H1 (cell line): Measurements from ENCODE around the gene TRIB2. TPM values are rescaled to one million over a fixed set of nuclear protein-coding genes. Genes with fewer than 3 reads are reported as not detected.

Experiments used
- CTCF ChIA-PET: fragments of 300-600 bp; sonication (Branson Sonifier 250); formaldehyde crosslinking; loops from one replicate; lab custom pipeline; 2021; ENCODE audit not compliant: partially characterized antibody; lab: Charles Lee
- POLR2A ChIA-PET: fragments of 300-600 bp; sonication (Branson Sonifier 250); formaldehyde crosslinking; loops from one replicate; lab custom pipeline; 2021; ENCODE audit warnings: inconsistent platforms; ENCODE audit not compliant: partially characterized antibody; lab: Charles Lee
- DNase-seq, 2 experiments: peaks; one replicate each; pipeline versions ENCODE4 v3.0.0 to v3.0.0-alpha.2; 2010 to 2022; ENCODE audit warnings: low spot score in 2 of 2, low read depth in 1 of 2, mixed read lengths in 1 of 2
- FAIRE-seq: peaks from 2 replicates; lab custom pipeline; 2011; peaks lifted over from hg19 to GRCh38; lab: Jason Lieb, UNC
- H2AFZ ChIP-seq: 2 replicates; pipeline ENCODE4 v1.8.1; 2012; ENCODE audit warnings: low read length, inconsistent platforms
- H2AK5ac ChIP-seq: 2 replicates; pipeline ENCODE4 v1.6.1; 2013; ENCODE audit warnings: low read depth, low read length
- H2BK120ac ChIP-seq: replicated peaks from 2 replicates; pipeline ENCODE3; 2013; ENCODE audit warnings: low read depth, low read length, inconsistent platforms
- H2BK12ac ChIP-seq: 2 replicates; pipeline ENCODE4 v1.6.1; 2013; ENCODE audit warnings: low read depth, low read length
- H2BK15ac ChIP-seq: 2 replicates; pipeline ENCODE4 v1.6.1; 2013; ENCODE audit warnings: low read length
- H2BK20ac ChIP-seq: 2 replicates; pipeline ENCODE4 v1.6.1; 2013; ENCODE audit warnings: low read length
- H2BK5ac ChIP-seq: 2 replicates; pipeline ENCODE4 v1.6.1; 2013; ENCODE audit warnings: low read depth, low read length
- H3K14ac ChIP-seq: 2 replicates; pipeline ENCODE4 v1.6.1; 2013; ENCODE audit warnings: inconsistent platforms; ENCODE audit not compliant: insufficient read length
- H3K18ac ChIP-seq: 2 replicates; pipeline ENCODE4 v1.6.1; 2013; ENCODE audit warnings: low read length; ENCODE audit errors: extremely low read depth
- H3K23ac ChIP-seq: 2 replicates; pipeline ENCODE4 v1.6.1; 2013; ENCODE audit warnings: inconsistent platforms; ENCODE audit not compliant: insufficient read length
- H3K23me2 ChIP-seq: 2 replicates; pipeline ENCODE4 v1.6.1; 2013; ENCODE audit warnings: low read depth, low read length
- H3K27ac ChIP-seq: 2 replicates; pipeline ENCODE4 v1.6.1; 2011; ENCODE audit warnings: low read depth, low read length, inconsistent platforms
- H3K27me3 ChIP-seq, 4 experiments: replicated peaks in 1 of 4; 1 replicate in 1 of 4; 2 replicates in 3 of 4; pipeline versions ENCODE4 v1.6.1 to v1.8.1; 2011 to 2013; ENCODE audit warnings: low read length in 3 of 4, mild to moderate bottlenecking in 3 of 4, inconsistent platforms in 2 of 4, mixed read lengths in 2 of 4, moderate library complexity in 1 of 4; ENCODE audit not compliant: control insufficient read depth in 3 of 4, insufficient read depth in 3 of 4; ENCODE audit errors: extremely low read depth in 1 of 4
- H3K36me3 ChIP-seq, 4 experiments: 2 replicates each; pipeline versions ENCODE4 v1.6.1 to v1.8.1; 2011 to 2013; ENCODE audit warnings: mild to moderate bottlenecking in 4 of 4, low read length in 3 of 4, moderate library complexity in 2 of 4, control low read depth in 1 of 4, inconsistent platforms in 1 of 4; ENCODE audit not compliant: insufficient read depth in 4 of 4, control insufficient read depth in 2 of 4
- H3K4ac ChIP-seq: replicated peaks from 2 replicates; pipeline ENCODE3; 2013; ENCODE audit warnings: low read length, low read depth, mixed read lengths, inconsistent platforms; ENCODE audit not compliant: insufficient read length
- H3K4me1 ChIP-seq, 4 experiments: replicated peaks in 1 of 4; 1 replicate in 1 of 4; 2 replicates in 3 of 4; pipeline versions ENCODE4 v1.6.1 to v1.8.1; 2011 to 2013; ENCODE audit warnings: low read length in 3 of 4, inconsistent platforms in 2 of 4, mixed read lengths in 1 of 4; ENCODE audit not compliant: insufficient read depth in 4 of 4, control insufficient read depth in 3 of 4
- H3K4me2 ChIP-seq, 2 experiments: 2 replicates each; pipeline versions ENCODE4 v1.6.1 to v1.8.1; 2011 to 2013; ENCODE audit warnings: low read depth in 2 of 2, low read length in 2 of 2, control low read depth in 1 of 2, inconsistent platforms in 1 of 2, mild to moderate bottlenecking in 1 of 2; ENCODE audit not compliant: insufficient read depth in 1 of 2
- H3K4me3 ChIP-seq, 4 experiments: fragments of 200-600, 300-600 bp in 1 of 4; sonication (generic), shearing (Covaris generic), sonication (Bioruptor Twin) in 1 of 4; 2 replicates each; pipeline versions ENCODE4 v1.5.1 to v1.8.1; 2011 to 2016; ENCODE audit warnings: low read length in 4 of 4, low read depth in 3 of 4, control low read depth in 2 of 4, inconsistent platforms in 2 of 4, mild to moderate bottlenecking in 2 of 4, mixed read lengths in 1 of 4, moderate library complexity in 1 of 4; ENCODE audit not compliant: insufficient read depth in 2 of 4; ENCODE audit errors: extremely low read depth in 1 of 4
- H3K56ac ChIP-seq: replicated peaks from 2 replicates; pipeline ENCODE3; 2013; ENCODE audit warnings: low read depth, mild to moderate bottlenecking, mixed read lengths, low read length, inconsistent platforms; ENCODE audit not compliant: insufficient read length
- H3K79me1 ChIP-seq: 2 replicates; pipeline ENCODE4 v1.6.1; 2013; ENCODE audit warnings: low read depth, low read length, control low read depth
- H3K79me2 ChIP-seq, 2 experiments: 2 replicates each; pipeline versions ENCODE4 v1.6.1 to v1.8.1; 2012 to 2013; ENCODE audit warnings: low read length in 2 of 2, mild to moderate bottlenecking in 2 of 2, inconsistent platforms in 1 of 2; ENCODE audit not compliant: insufficient read depth in 2 of 2, control insufficient read depth in 1 of 2
- H3K9ac ChIP-seq, 4 experiments: replicated peaks in 1 of 4; 1 replicate in 1 of 4; 2 replicates in 3 of 4; pipeline versions ENCODE4 v1.6.1 to v1.8.1; 2011 to 2013; ENCODE audit warnings: low read depth in 3 of 4, low read length in 3 of 4, control low read depth in 2 of 4, mild to moderate bottlenecking in 2 of 4, moderate library complexity in 2 of 4, inconsistent platforms in 1 of 4; ENCODE audit errors: extremely low read depth in 1 of 4
- H3K9me3 ChIP-seq, 2 experiments: 2 replicates each; pipeline versions ENCODE4 v1.6.1 to v1.8.1; 2012 to 2013; ENCODE audit warnings: mild to moderate bottlenecking in 2 of 2, moderate library complexity in 2 of 2, control low read depth in 1 of 2, inconsistent platforms in 1 of 2, low read depth in 1 of 2, low read length in 1 of 2, mixed read lengths in 1 of 2; ENCODE audit not compliant: insufficient read depth in 2 of 2
- H4K20me1 ChIP-seq, 2 experiments: replicated peaks in 1 of 2; 2 replicates each; pipeline versions ENCODE3 to v1.8.1; 2011 to 2013; ENCODE audit warnings: inconsistent platforms in 2 of 2, low read length in 2 of 2, mild to moderate bottlenecking in 1 of 2; ENCODE audit not compliant: insufficient read depth in 2 of 2, control insufficient read depth in 1 of 2
- H4K5ac ChIP-seq: 2 replicates; pipeline ENCODE4 v1.6.1; 2013; ENCODE audit warnings: low read length, low read depth, mixed read lengths, inconsistent platforms; ENCODE audit not compliant: insufficient read length
- H4K8ac ChIP-seq: 2 replicates; pipeline ENCODE4 v1.8.0; 2013; ENCODE audit warnings: mild to moderate bottlenecking, moderate library complexity, low read length, inconsistent platforms; ENCODE audit not compliant: insufficient read depth; ENCODE audit errors: extremely low read depth
- H4K91ac ChIP-seq: replicated peaks from 2 replicates; pipeline ENCODE3; 2013; ENCODE audit warnings: low read length, mixed read lengths, inconsistent platforms; ENCODE audit not compliant: insufficient read length
- BCL11A ChIP-seq, 2 experiments: IDR thresholded peaks; one replicate each; pipeline ENCODE4 v1.6.1; 2011; ENCODE audit warnings: low read depth in 2 of 2, low read length in 2 of 2, mild to moderate bottlenecking in 2 of 2
- CHD2 ChIP-seq: IDR thresholded peaks from 2 replicates; pipeline ENCODE4 v1.6.1; 2012; ENCODE audit warnings: low read length, improper control_type of control experiment
- NANOG ChIP-seq: IDR thresholded peaks from 2 replicates; pipeline ENCODE4 v1.6.1; 2011; ENCODE audit warnings: low read length, low read depth, mild to moderate bottlenecking, inconsistent platforms; ENCODE audit not compliant: insufficient read depth, poor library complexity, severe bottlenecking
- PHF8 ChIP-seq: fragments of 200-600 bp; sonication (generic); conservative IDR thresholded peaks from 2 replicates; pipeline ENCODE4 v1.7.1; 2012; ENCODE audit warnings: low read depth, mild to moderate bottlenecking, inconsistent platforms, low read length, moderate library complexity
- RAD21 ChIP-seq, 2 experiments: IDR thresholded peaks in 1 of 2; conservative IDR thresholded peaks in 1 of 2; 2 replicates each; pipeline ENCODE4 v1.6.1; 2011; ENCODE audit warnings: low read depth in 2 of 2, low read length in 2 of 2, improper control_type of control experiment in 1 of 2, inconsistent platforms in 1 of 2, mild to moderate bottlenecking in 1 of 2, moderate library complexity in 1 of 2
- RNF2 ChIP-seq: fragments of 200-900, 300-1000 bp; sonication (generic); IDR thresholded peaks from 2 replicates; pipeline ENCODE4 v1.7.1; 2016; ENCODE audit warnings: borderline replicate concordance, low read depth, mild to moderate bottlenecking, antibody characterized with exemption, low read length; ENCODE audit not compliant: poor library complexity, severe bottlenecking; ENCODE audit errors: missing control alignments
- RXRA ChIP-seq: IDR thresholded peaks from 2 replicates; pipeline ENCODE4 v1.6.1; 2011; ENCODE audit warnings: low read depth, mild to moderate bottlenecking, low read length, moderate library complexity; ENCODE audit not compliant: insufficient read depth
- SIX5 ChIP-seq: IDR thresholded peaks from 2 replicates; pipeline ENCODE4 v1.6.1; 2011; ENCODE audit warnings: mild to moderate bottlenecking, low read depth, low read length
- SP1 ChIP-seq: IDR thresholded peaks from 2 replicates; pipeline ENCODE4 v1.6.1; 2011; ENCODE audit warnings: low read depth, low read length
- TAF1 ChIP-seq: IDR thresholded peaks from 2 replicates; pipeline ENCODE4 v1.6.1; 2011; ENCODE audit warnings: mild to moderate bottlenecking, low read depth, low read length
- WGBS, 2 experiments: shearing (Covaris generic) in 1 of 2; methylation state at CpG; one replicate each; pipeline versions ENCODE4 v1.1.6 to v1.1.7; 2013 to 2015; ENCODE audit warnings: low lambda C conversion rate in 2 of 2, mixed read lengths in 2 of 2, inconsistent platforms in 1 of 2, low coverage in 1 of 2, missing lambda C conversion rate in 1 of 2; ENCODE audit not compliant: insufficient replicate concordance in 2 of 2, insufficient coverage in 1 of 2, insufficient read length in 1 of 2; ENCODE audit errors: extremely low coverage in 1 of 2, missing lambda C conversion rate in 1 of 2; 5-methylcytosine and 5-hydroxymethylcytosine counted together
- polyA plus RNA-seq, 7 experiments: library from polyadenylated mRNA; depleted of rRNA in 3 of 7; stranded (reverse) in 5 of 7; unstranded in 2 of 7; fragments of >200 nt in 5 of 7; fragments of 200-250 nt in 2 of 7; gene quantifications; 1 replicate in 5 of 7; 2 replicates in 1 of 7; 4 replicates in 1 of 7; pipeline versions ENCODE4 v1.2.1 to v1.2.3, GENCODE V29; 2011 to 2013; ENCODE audit warnings: missing spikeins in 2 of 7, mixed read lengths in 2 of 7
- total RNA-seq: library from RNA; stranded (reverse); fragmentation: NEBNext Ultra II Directional; extraction: Animal tissue kit (Norgen Biotek cat#: 25700); gene quantifications from 2 replicates; pipeline ENCODE4 v1.2.1, GENCODE V29; 2021
- TF ChIP-seq, protein P1 (sequence below), 3 experiments: IDR thresholded peaks; 1 replicate in 2 of 3; 2 replicates in 1 of 3; pipeline versions ENCODE4 v1.5.1 to v1.6.1; 2011; ENCODE audit warnings: low read length in 3 of 3, mild to moderate bottlenecking in 3 of 3, inconsistent platforms in 2 of 3, low read depth in 1 of 3, moderate library complexity in 1 of 3; ENCODE audit not compliant: insufficient read depth in 1 of 3; ENCODE audit errors: control extremely low read depth in 1 of 3

TRIB2 gene
- total and polyA plus RNA-seq, 2 of the 8 experiments (the other 6 are each of a cell fraction or from before 2014, with no cell fraction given) = 40.8 to 57.0 TPM

DNA sequence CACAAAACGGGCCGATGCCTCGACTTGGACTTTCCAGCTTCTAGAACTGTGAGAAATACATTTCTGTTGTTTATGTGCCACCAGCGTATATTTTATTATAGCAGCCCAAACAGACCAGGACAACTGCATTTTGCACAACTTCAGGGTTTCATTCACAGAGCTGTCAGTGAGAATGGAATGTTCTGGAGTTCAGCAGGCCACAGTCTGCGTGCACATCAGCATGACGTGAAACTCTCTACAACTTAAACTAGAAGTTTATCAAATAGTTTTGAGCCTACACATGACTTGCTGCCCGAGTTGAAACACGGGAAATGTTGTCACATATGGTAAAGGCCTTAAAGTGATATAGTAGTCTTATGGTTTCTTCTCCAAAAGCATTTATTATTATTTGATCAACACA lies 3.9 kb upstream of the TRIB2 start:
- 92% methylated on average over 8 of the region's 8 CpGs; no CpG with 5 or more reads in 1 of the 2 experiments for WGBS, 2 experiments
- H3K23me2 ChIP-seq = peaks cover 3% of the 10 kb centered on the region; the same call in 1 of the 2 replicates
- TF ChIP-seq TAF1 (no peak), BCL11A (IDR thresholded peaks at IDR 0.05; ENCODE audit: low read depth in 2 of 2, low read length in 2 of 2) (no peak), RAD21 (IDR thresholded peaks at IDR 0.05 in 1 of 2, conservative IDR thresholded peaks at IDR 0.05 in 1 of 2; ENCODE audit: low read depth in 2 of 2, low read length in 2 of 2) (no peak), RNF2 (no peak), PHF8 (no peak), SP1 (no peak), RXRA (no peak), CHD2 (no peak), NANOG (no peak), SIX5 (no peak)
- TF ChIP-seq, protein P1, sequence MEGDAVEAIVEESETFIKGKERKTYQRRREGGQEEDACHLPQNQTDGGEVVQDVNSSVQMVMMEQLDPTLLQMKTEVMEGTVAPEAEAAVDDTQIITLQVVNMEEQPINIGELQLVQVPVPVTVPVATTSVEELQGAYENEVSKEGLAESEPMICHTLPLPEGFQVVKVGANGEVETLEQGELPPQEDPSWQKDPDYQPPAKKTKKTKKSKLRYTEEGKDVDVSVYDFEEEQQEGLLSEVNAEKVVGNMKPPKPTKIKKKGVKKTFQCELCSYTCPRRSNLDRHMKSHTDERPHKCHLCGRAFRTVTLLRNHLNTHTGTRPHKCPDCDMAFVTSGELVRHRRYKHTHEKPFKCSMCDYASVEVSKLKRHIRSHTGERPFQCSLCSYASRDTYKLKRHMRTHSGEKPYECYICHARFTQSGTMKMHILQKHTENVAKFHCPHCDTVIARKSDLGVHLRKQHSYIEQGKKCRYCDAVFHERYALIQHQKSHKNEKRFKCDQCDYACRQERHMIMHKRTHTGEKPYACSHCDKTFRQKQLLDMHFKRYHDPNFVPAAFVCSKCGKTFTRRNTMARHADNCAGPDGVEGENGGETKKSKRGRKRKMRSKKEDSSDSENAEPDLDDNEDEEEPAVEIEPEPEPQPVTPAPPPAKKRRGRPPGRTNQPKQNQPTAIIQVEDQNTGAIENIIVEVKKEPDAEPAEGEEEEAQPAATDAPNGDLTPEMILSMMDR (IDR thresholded peaks at IDR 0.05; ENCODE audit: control extremely low read depth in 1 of 3, insufficient read depth in 1 of 3, low read depth in 1 of 3, low read length in 3 of 3) = no peak

More for the DNA sequence above, 3.9 kb upstream of the TRIB2 start:
- no peak overlapping the region for H2BK15ac ChIP-seq
- H3K27me3 ChIP-seq = no peaks in the 10 kb centered on the region
- H2AFZ ChIP-seq = no peak overlapping the region
- H2BK12ac ChIP-seq = no peak overlapping the region
- no peak overlapping the region for H2AK5ac ChIP-seq
- H4K8ac ChIP-seq = no peak overlapping the region
- no peak overlapping the region for H3K27ac ChIP-seq
- no peaks in the 10 kb centered on the region for H3K36me3 ChIP-seq
- no peak overlapping the region for H3K4me2 ChIP-seq
- H4K91ac ChIP-seq = no peak overlapping the region
- no peak overlapping the region for H3K18ac ChIP-seq
- ChIA-PET POLR2A (no interaction called here), CTCF (interaction anchor here (1.0 to 1.2 kb wide), 2 partner anchors 165 to 294 kb away, joined by 3 to 4 read pairs; no protein-coding TSS in a partner anchor)
- H2BK120ac ChIP-seq = no peak overlapping the region
- H3K4me3 ChIP-seq = no peak overlapping the region
- FAIRE-seq = no peak
- H4K20me1 ChIP-seq = no peaks in the 10 kb centered on the region
- H3K14ac ChIP-seq = no peak overlapping the region
- no peak overlapping the region for H3K23ac ChIP-seq
- H2BK5ac ChIP-seq = no peak overlapping the region
- H4K5ac ChIP-seq = no peak overlapping the region
- no peak for DNase-seq
- peaks cover 0 to 3% of the 10 kb centered on the region in 2 experiments; a peak in 2 of 4 replicates for H3K79me2 ChIP-seq
- no peak overlapping the region for H3K56ac ChIP-seq
- no peak overlapping the region for H2BK20ac ChIP-seq
- no peaks in the 10 kb centered on the region for H3K9me3 ChIP-seq
- no peaks in the 10 kb centered on the region for H3K79me1 ChIP-seq
- peaks cover 0 to 10% (median 1%) of the 10 kb centered on the region in 4 experiments; a peak in 4 of 7 replicates for H3K4me1 ChIP-seq
- no peak overlapping the region for H3K4ac ChIP-seq
- H3K9ac ChIP-seq = no peak overlapping the region
